Motor neuron (in vitro differentiated cells): ENCODE data around the gene TBX10. TPM values are rescaled to one million over a fixed set of nuclear protein-coding genes. Genes with fewer than 3 reads are reported as not detected.
A peak's percentile ranks its signal among the peaks of the same experiment; 100 is the strongest.
"Not testable (repeated sequence)": the region's sequence is repeated elsewhere in the genome, so short reads cannot be mapped to it uniquely, and the experiment has no call there.

ENCODE experiments used
- ATAC-seq, 8 experiments: fragments of 200-7000 bp; cut with Tn5 transposase; replicated peaks in 6 of 8; 2 replicates each; pipeline ENCODE4 v1.8.0; 2021; ENCODE audit warnings: mild to moderate bottlenecking in 8 of 8, moderate library complexity in 8 of 8
- H3K27ac ChIP-seq, 2 donors: fragments of 250-450 bp; sonication (Bioruptor Pico); 2 replicates each; pipeline ENCODE4 v1.9.0; 2021; ENCODE audit warnings: antibody characterized with exemption in 2 of 2, mild to moderate bottlenecking in 2 of 2, moderate library complexity in 1 of 2
- H3K4me1 ChIP-seq, 2 donors: fragments of 250-450 bp; sonication (Bioruptor Pico); replicated peaks in 1 of 2; 2 replicates each; pipeline ENCODE4 v1.6.1; 2021; ENCODE audit warnings: antibody characterized with exemption in 2 of 2, mild to moderate bottlenecking in 2 of 2, moderate library complexity in 1 of 2
- H3K4me3 ChIP-seq, 5 donors: fragments of 250-450 bp; sonication (Bioruptor Pico); 2 replicates each; pipeline ENCODE4 v1.9.0; 2021; ENCODE audit warnings: antibody characterized with exemption in 5 of 5, mild to moderate bottlenecking in 5 of 5, moderate library complexity in 4 of 5
- WGBS, 10 experiments: fragments of 450-650 bp; shearing (Covaris generic); methylation state at CpG; one replicate each; pipeline ENCODE4 v1.0.0; 2022; 5-methylcytosine and 5-hydroxymethylcytosine counted together
- in situ Hi-C, 9 experiments: fragments of 400-800 bp; cut with MboI; loops; one replicate each; pipeline ENCODE4 v1.15.0; 2021; ENCODE audit warnings: low sequenced_read_pairs in 9 of 9, low pct_unique_long_range_greater_than_20kb in 2 of 9; ENCODE audit not compliant: unreplicated experiment in 9 of 9
- total RNA-seq, 8 experiments: library from RNA; unstranded; fragments of 300-600 nt; gene quantifications; 2 replicates each; pipeline versions ENCODE4 v1.2.3 to v1.2.4, GENCODE V29; 2022

Gene TBX10
- total RNA-seq, 8 experiments from 2014 or later = 0.22 to 0.71 (median 0.37) TPM; not detected in 3

DNA sequence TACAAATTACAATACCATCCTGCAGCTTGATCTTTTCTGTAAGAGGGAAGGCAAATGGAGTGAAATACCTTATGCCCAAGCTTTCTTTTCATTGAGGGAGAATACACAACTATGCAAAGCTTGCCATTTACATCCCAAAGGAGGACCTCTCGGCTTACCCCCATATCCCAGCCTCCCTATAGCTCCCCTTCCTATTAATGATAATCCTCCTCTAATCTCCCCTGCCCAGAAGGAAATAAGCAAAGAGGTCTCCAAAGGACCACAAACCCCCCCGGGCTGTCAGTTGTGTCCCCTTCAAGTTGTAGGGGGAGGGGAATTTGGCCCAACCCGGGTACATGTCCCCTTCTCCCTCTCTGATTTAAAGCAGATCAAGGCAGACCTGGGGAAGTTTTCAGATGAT lies 17.6 kb downstream of the TBX10 start:
- WGBS, 10 experiments = 0 to 40% (median 0%) methylated on average over 1 of the region's 3 CpGs; no CpG with 5 or more reads in 7 of the 10 experiments
- peaks cover 3 to 23% of the 10 kb centered on the region in 2 donors for H3K4me1 ChIP-seq
- ATAC-seq, in situ Hi-C loops, H3K27ac ChIP-seq: not testable (repeated sequence)
- peak overlapping the region; percentile 34 to 47 (median 42) for H3K4me3 ChIP-seq

DNA sequence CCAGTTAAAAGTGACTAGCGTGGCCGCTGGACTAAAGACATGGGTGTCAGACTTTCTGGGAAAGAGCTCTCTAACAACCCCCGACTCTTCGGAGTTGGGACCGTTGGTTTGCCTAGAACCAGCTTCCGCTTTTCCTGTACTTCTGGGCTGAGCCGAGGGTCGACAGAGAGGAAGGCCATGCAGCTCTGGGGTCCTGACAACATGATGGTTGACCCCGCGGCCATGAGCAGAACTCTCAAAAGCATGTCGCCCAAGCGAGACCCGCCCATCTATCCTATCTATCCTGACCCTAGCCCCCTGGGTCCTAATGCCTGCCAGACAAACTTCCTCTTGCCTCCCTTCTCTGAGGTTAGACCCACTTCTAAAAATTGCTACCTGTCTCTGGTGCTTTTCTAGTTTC lies 18.9 kb downstream of the TBX10 start:
- H3K4me1 ChIP-seq = peaks cover 0 to 19% of the 10 kb centered on the region in 2 donors
- in situ Hi-C loops, H3K27ac ChIP-seq: not testable (repeated sequence)
- 0 to 60% (median 0%) methylated on average over 1 to 11 of the region's 13 CpGs; no CpG with 5 or more reads in 6 of the 10 experiments for WGBS, 10 experiments
- H3K4me3 ChIP-seq = peak overlapping the region; percentile 41 to 55 (median 45)
- peak in 3 of 8 experiments; percentile 53 to 71 (median 64) for ATAC-seq

DNA sequence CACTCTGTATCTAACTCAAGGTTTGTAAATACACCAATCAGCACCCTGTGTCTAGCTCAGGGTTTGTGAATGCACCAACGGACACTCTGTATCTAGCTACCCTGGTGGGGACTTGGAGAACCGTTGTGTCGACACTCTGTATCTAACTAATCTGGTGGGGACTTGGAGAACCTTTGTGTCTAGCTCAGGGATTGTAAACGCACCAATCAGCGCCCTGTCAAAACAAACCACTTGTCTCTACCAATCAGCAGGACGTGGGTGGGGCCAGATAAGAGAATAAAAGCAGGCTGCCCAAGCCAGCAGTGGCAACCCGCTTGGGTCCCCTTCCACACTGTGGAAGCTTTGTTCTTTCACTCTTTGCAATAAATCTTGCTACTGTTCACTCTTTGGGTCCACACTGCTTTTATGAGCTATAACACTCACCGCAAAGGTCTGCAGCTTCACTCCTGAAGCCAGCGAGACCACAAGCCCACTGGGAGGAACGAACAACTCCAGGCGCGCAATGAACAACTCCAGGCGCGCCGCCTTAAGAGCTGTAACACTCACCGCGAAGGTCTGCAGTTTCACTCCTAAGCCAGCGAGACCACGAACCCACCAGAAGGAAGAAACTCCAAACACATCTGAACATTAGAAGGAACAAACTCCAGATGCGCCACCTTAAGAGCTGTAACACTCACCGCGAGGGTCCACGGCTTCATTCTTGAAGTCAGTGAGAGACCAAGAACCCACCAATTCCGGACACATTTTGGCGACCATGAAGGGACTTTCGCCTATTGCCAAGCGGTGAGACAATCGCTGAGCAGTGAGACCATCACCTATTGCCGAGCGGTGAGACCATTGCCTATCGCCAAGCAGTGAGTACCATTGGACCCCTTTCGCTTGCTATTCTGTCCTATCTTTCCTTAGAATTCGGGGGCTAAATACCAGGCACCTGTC lies 19.6 kb downstream of the TBX10 start:
- peaks cover 0 to 19% of the 10 kb centered on the region in 2 donors for H3K4me1 ChIP-seq
- peak overlapping the region in 1 of 2 donors; percentile 19 for H3K27ac ChIP-seq
- 0 to 87% (median 21%) methylated on average over 2 to 6 of the region's 33 CpGs; no CpG with 5 or more reads in 3 of the 10 experiments for WGBS, 10 experiments
- peak in 5 of 8 experiments; percentile 51 to 64 (median 57) for ATAC-seq
- in situ Hi-C loops = not testable (repeated sequence)
- H3K4me3 ChIP-seq = peak overlapping the region; percentile 41 to 55 (median 45)

DNA sequence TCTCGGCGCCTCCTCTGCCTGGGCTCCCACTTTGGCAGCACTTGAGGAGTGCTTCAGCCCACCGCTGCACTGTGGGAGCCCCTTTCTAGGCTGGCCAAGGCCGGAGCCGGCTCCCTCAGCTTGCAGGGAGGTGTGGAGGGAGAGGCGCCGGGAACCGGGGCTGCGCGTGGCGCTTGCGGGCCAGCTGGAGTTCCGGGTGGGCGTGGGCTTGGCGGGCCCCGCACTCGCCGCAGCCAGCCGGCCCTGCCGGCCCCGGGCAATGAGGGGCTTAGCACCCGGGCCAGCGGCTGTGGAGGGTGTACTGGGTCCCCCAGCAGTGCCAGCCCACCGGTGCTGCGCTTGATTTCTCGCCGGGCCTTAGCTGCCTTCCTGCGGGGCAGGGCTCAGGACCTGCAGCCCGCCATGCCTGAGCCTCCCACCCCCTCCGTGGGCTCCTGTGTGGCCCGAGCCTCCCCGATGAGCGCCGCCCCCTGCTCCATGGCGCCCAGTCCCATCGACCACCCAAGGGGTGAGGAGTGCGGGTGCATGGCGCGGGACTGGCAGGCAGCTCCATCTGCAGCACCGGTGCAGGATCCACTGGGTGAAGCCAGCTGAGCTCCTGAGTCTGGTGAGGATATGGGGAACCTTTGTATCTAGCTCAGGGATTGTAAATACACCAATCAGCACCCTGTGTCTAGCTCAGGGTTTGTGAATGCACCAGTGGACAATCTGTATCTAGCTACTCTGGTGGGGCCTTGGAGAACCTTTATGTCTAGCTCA lies 20.5 kb downstream of the TBX10 start:
- ATAC-seq, in situ Hi-C loops, H3K27ac ChIP-seq: not testable (repeated sequence)
- Histone ChIP-seq H3K4me3 (peak overlapping the region in 1 of 5 donors; percentile 55), H3K4me1 (peaks cover 0 to 19% of the 10 kb centered on the region in 2 donors)
- WGBS, 10 experiments = no CpG with 5 or more reads among the region's 40 CpGs

DNA sequence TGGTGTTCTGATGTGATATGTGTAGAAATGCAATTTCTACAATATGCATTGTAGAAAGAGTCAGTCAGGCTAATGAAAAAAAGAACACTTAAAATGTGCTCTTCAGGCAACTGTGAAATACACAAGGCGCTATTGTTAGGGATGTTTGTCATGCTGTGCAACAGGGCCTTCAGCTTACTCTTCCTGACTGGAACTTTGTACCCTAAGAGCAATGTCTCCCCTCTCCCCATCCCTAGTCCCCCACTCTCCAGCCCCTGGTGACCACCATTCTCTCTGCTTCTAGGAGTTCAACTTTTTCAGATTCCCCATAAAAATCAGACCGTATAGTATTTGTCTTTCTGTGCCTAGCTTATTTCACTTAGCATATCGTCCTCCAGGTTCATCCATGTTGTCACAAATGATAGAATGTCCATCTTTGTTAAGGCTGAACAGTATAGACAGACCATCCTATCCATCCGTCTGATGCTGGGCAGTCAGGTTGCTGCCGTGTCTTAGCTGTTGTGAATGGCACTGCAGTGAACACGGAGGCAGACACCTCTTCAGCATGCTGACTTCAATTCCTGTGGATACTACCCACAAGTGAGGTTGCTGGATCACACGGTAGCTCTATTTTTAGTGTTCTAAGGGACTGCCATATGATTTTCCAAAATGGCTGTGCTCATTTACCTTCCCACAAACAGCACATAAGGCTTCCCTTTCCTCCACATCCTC lies 22.2 kb downstream of the TBX10 start:
- ATAC-seq = no peak
- Histone ChIP-seq H3K27ac (no peak overlapping the region), H3K4me3 (no peak overlapping the region), H3K4me1 (peaks cover 0 to 6% of the 10 kb centered on the region in 2 donors)
- 38 to 89% (median 80%) methylated on average over 1 to 6 of the region's 7 CpGs; no CpG with 5 or more reads in 3 of the 10 experiments for WGBS, 10 experiments
- in situ Hi-C loops = no loop called here

DNA sequence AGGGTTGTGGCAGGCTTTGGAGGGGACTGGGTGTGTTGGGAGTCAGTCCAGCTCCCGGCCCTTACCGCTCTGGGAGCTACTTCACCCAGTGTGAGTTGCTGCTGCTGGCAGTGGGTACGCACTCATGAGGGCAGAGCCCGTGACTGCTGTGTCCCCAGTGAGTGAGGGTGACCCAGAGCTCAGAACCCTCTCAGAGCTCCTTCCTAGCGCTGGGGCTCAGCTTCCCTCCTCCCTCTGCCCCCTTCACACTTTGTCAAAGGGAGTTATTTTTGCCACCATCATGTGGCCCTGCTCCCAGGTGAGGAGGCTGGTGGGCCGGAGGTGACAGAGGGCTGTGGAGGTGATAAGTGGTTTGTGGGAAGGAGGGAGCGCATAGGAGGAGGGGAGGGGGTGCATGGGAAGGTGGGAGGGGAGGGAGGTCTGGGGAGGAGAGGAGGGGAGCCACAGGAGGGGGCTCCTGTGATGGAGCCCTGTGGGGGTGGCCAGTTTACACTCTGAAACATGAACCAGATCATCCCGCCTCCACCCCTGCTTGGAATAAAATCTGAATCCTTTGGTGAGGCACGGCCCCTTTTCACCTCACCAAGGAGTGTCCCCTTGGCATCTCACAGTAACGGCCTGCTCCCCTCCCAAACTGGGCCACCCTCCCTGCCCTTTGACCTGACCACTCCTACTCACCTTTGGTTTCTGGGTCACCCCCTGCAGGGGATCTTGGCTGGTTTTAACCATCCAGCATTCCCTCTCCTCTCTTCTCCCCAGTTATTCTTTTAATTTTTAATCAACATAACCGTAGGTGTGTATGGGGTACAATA lies 22.9 kb downstream of the TBX10 start:
- in situ Hi-C loops = no loop called here
- Histone ChIP-seq H3K27ac (no peak overlapping the region), H3K4me1 (peaks cover 0 to 2% of the 10 kb centered on the region in 2 donors), H3K4me3 (no peak overlapping the region)
- 20 to 67% (median 40%) methylated on average over 1 to 4 of the region's 11 CpGs; no CpG with 5 or more reads in 6 of the 10 experiments for WGBS, 10 experiments
- no peak for ATAC-seq

DNA sequence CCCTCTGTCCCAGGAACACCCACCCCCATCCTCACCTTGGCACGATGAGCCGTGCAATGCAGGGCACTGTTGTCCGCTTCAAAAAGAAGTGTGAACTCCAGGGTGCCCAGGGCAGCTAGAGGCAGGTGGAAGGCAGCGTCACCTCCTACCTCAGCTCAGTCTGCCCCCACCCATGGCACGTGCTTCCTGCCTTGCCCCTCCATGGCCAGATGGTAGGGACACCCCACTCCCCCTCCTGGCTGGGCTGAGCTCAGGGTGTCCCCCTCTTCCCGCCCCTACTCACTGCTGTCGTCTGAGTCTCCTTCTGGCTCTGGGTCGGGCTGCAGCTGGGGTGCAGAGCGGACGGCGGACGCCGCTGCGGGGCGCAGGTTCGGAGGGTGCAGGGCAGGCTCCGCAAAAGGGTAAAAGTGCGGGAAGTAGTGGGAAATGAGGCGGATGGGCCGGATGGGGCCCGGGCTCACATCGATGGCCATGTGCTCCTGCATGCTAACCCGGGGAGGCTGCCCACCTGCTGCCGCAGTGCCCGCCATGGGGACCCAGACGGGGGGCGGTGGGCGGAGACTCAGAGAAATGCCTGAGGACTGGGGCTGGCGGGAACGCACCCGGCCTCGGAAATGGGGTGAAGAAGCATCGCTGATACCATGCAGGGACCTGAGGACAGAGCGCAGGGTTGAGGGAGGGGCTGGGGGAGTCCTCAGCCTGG lies 23.7 kb downstream of the TBX10 start:
- 80 to 87% methylated on average over 1 to 3 of the region's 34 CpGs; no CpG with 5 or more reads in 8 of the 10 experiments for WGBS, 10 experiments
- ATAC-seq = peak in 2 of 8 experiments; percentile 1 to 3
- no peak overlapping the region for H3K27ac ChIP-seq
- peaks cover 0 to 2% of the 10 kb centered on the region in 2 donors for H3K4me1 ChIP-seq
- no peak overlapping the region for H3K4me3 ChIP-seq
- in situ Hi-C loops = no loop called here

DNA sequence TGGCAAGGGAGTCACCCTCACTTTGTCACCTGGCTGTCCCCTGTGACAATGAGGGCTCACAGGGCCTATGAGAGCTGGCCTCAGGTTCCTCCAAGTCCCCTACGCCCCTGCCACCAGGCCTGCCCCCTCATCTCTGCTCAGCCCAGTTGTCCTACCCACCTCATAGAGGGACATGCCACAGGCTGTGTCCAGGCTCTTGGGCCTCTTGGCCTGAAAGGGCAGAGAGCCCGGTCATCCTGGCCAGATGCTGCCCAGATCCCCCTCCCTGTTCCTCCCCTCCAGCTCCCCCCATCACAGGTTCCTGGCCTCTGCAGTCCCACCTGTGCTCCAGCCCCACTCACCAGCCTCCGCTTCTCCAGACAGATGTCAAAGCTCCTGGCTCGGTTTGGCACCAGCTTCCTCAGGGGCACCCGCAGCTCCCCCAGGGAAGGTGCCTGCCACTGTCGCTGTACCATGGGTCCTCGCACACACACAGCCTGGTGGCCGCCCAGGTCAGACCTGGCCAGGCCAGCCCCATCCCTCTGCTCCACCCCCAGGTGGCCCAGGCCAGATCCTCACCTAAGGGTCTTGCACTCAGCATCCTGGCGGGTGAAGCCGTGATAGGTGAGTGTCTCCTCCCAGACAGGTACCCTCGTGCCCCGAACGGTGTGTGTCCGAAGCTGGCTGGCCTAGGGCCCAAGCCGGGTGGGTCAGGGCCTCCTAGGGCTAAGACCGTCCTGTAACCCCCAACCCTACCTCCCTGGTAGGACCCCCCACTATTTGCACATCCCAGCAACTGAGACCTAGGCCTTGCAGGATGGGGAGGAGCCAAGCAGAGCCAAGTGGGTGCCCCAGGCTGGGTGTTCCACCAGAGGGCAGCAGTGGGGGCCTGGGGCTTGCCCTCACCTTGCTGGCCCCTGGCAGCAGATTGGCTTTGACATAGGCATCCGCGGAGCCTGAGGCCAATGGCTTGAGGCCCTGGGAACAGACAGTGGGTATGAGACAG lies 24.5 kb downstream of the TBX10 start:
- in situ Hi-C loops = no loop called here
- ATAC-seq = peak in 7 of 8 experiments; percentile 1 to 50 (median 6)
- Histone ChIP-seq H3K4me3 (no peak overlapping the region), H3K4me1 (peaks cover 0 to 2% of the 10 kb centered on the region in 2 donors), H3K27ac (no peak overlapping the region)
- 80 to 100% (median 93%) methylated on average over 1 to 3 of the region's 18 CpGs; no CpG with 5 or more reads in 7 of the 10 experiments for WGBS, 10 experiments

DNA sequence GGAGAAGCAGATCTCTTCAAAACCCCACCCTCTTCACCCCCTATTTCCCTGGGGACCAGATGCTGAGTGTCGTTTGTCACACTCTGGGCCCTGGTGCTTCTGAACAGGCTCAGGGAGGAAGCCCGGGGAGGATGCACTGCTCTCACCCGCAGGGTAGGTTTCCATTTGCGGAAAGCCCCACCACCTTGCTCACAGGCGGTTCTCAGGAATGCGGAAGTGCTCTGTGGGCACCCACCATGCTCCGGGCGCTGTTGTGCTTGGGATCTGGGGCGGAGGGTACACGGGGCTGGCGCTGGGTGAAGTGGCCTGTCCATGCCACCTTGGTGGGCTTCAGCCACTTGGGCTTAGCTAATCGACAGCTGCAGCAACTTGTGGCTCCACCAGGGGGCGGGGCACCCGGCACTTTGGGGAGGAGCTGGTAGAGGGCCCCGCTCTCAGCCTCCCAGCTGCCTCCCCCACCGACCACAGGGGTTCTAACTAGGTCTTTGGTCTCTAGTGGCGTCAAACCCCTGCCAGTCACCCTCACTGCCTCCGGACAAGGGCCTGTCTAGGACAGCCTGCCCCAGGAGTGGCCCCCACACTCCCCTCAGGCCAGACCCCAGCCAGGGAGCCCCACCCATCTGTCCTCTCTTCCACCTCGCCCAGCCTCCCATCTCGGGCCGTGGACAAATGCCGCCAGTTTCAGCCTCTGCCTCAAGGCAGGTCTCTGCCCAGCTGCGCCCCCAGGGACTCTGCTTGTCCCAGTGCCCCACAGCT lies 25.4 kb downstream of the TBX10 start:
- H3K27ac ChIP-seq = no peak overlapping the region
- in situ Hi-C loops = no loop called here
- no peaks in the 10 kb centered on the region for H3K4me1 ChIP-seq
- WGBS, 10 experiments = 18 to 50% (median 40%) methylated on average over 2 to 4 of the region's 23 CpGs; no CpG with 5 or more reads in 6 of the 10 experiments
- no peak overlapping the region for H3K4me3 ChIP-seq
- peak; percentile 39 to 78 (median 60) for ATAC-seq

DNA sequence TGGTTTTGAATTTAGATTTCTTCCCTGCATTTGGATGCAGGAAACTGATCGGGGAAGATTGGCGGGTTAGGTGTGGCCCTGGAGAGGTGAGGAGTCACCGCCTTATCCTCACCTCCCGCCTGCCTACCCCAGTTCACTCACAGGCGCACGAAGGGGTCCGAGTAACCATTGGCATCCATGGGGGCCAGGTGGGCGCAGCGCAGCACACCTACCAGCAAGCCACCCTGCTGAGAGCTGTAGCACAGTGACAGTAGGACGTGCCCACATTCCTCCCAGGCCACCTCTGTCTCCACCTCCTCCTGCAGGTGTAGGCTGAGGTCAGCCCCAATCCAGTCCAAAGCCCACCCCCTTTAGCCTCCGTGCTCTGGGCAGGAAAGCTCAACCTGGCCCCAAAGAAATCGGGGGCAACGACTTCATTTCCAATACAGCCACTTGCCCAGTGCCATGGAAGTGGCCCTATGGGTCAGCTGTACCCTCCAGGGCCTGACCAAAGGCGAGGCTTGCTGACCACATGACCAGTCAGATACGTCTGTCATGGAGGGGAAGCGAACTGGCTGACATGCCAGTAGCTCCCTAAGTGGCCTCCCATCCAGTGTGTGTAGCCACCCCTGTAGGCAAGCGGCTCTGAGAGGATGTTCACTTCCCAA lies 26.1 kb downstream of the TBX10 start:
- Histone ChIP-seq H3K4me3 (no peak overlapping the region), H3K27ac (no peak overlapping the region), H3K4me1 (no peaks in the 10 kb centered on the region)
- peak in 5 of 8 experiments; percentile 3 to 12 (median 6) for ATAC-seq
- WGBS, 10 experiments = 70 to 100% (median 90%) methylated on average over 1 to 9 of the region's 17 CpGs; no CpG with 5 or more reads in 4 of the 10 experiments
- in situ Hi-C loops = no loop called here
